BJ (cell line): Measurements from ENCODE around the gene MCM5. TPM values are rescaled to one million over a fixed set of nuclear protein-coding genes. Genes with fewer than 3 reads are reported as not detected.

Experiments used
- CTCF ChIA-PET: fragments of 350-600 bp; formaldehyde crosslinking; extraction: SDS; loops from one replicate; lab custom pipeline; 2021; ENCODE audit warnings: antibody characterized with exemption, inconsistent platforms; lab: Yijun Ruan, JAX
- POLR2A ChIA-PET: fragments of 300-600 bp; sonication (Branson Sonifier 250); formaldehyde crosslinking; extraction: SDS; loops from one replicate; lab custom pipeline; 2021; ENCODE audit warnings: antibody characterized with exemption; lab: Charles Lee
- DNase-seq: peaks from one replicate; pipeline ENCODE4 v3.0.0-alpha.2; 2011; ENCODE audit warnings: low read depth
- H3K27me3 ChIP-seq: 2 replicates; pipeline ENCODE4 v1.6.0; 2011; ENCODE audit warnings: low read length; ENCODE audit not compliant: control insufficient read depth, insufficient read depth
- H3K36me3 ChIP-seq: 2 replicates; pipeline ENCODE4 v1.5.1; 2011; ENCODE audit warnings: low read length; ENCODE audit not compliant: control insufficient read depth, insufficient read depth
- H3K4me3 ChIP-seq: 2 replicates; pipeline ENCODE4 v1.5.1; 2011; ENCODE audit warnings: low read depth, mild to moderate bottlenecking, control low read depth, low read length
- polyA plus RNA-seq: library from polyadenylated mRNA; depleted of rRNA; stranded (reverse); fragments of >200 nt; gene quantifications from 2 replicates; pipeline ENCODE4 v1.2.3, GENCODE V29; 2011
- TF ChIP-seq, protein P1 (sequence below): IDR thresholded peaks from 2 replicates; pipeline ENCODE4 v1.5.1; 2011; ENCODE audit warnings: low read depth, mild to moderate bottlenecking, control low read depth, inconsistent platforms, low read length, moderate library complexity; ENCODE audit not compliant: insufficient read depth

The MCM5 gene
- polyA plus RNA-seq, 1 experiment, result 34.6 TPM

DNA sequence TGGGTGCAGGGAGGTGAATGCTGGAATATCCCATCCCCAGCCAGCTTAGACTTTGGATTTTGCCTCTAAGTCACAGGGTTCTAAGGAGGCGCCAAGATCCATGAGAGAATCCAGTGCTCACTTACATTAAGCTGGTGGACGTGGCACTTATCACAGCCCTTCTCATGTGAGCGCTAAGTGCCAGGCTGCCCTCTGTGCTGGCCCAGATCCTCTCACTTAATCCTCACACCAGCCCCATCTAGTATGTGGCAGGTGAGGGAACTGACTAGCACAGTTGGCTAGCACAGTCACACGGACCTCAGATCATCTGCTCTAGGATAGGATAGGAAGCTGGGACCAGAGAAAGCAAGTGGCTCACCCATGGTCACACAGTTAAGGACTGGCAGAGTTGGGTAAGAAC lies 15.4 kb upstream of the MCM5 start:
- no peak for DNase-seq

DNA sequence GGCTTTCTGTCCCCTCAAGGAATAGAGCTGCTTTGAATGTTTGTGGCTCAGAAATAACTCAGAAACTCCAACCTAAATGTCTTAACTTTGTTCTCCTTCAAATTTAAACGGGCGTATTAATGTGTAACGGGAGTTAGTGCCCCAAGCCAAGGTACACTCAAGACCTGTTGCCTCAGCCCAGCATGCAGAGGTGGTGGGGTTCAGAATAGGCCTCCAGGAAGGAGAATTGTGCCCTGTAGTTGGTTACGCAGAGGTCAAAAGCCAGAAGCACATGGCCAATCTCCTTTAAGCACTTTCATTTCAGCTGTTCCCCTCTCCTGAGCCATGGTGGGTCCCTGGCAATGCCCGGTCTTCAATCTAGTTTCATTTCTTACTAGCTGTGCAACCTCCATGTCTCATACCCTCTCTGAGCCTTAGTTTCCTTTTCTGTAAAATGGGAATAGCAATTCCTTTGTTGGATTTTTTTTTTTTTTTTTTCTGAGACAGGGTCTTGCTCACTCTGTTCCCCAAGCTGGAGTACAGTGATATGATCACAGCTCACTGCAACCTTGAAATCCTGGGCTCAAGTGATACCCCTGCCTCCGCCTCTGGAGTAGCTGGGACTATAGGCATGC lies 14.9 kb upstream of the MCM5 start:
- peaks cover 28% of the 10 kb centered on the region for H3K36me3 ChIP-seq
- no peaks in the 10 kb centered on the region for H3K27me3 ChIP-seq
- no peak for DNase-seq
- H3K4me3 ChIP-seq, result no peak overlapping the region
- ChIA-PET POLR2A (interaction anchor here (0.6 kb wide), 1 partner anchor 8 kb away, joined by 25 read pairs; no protein-coding TSS in a partner anchor), CTCF (interaction anchor here (1.4 to 1.8 kb wide), 2 partner anchors 9 to 28 kb away, joined by 3 to 6 read pairs; no protein-coding TSS in a partner anchor)
- TF ChIP-seq, protein P1, sequence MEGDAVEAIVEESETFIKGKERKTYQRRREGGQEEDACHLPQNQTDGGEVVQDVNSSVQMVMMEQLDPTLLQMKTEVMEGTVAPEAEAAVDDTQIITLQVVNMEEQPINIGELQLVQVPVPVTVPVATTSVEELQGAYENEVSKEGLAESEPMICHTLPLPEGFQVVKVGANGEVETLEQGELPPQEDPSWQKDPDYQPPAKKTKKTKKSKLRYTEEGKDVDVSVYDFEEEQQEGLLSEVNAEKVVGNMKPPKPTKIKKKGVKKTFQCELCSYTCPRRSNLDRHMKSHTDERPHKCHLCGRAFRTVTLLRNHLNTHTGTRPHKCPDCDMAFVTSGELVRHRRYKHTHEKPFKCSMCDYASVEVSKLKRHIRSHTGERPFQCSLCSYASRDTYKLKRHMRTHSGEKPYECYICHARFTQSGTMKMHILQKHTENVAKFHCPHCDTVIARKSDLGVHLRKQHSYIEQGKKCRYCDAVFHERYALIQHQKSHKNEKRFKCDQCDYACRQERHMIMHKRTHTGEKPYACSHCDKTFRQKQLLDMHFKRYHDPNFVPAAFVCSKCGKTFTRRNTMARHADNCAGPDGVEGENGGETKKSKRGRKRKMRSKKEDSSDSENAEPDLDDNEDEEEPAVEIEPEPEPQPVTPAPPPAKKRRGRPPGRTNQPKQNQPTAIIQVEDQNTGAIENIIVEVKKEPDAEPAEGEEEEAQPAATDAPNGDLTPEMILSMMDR, result no peak

More for the DNA sequence above, 15.4 kb upstream of the MCM5 start:
- Histone ChIP-seq H3K27me3 (no peaks in the 10 kb centered on the region), H3K36me3 (peaks cover 23% of the 10 kb centered on the region), H3K4me3 (no peak overlapping the region)
- TF ChIP-seq, protein P1, result no peak
- ChIA-PET CTCF (interaction anchor here (1.4 to 1.8 kb wide), 2 partner anchors 10 to 27 kb away, joined by 3 to 6 read pairs; no protein-coding TSS in a partner anchor), POLR2A (interaction anchor here (0.6 kb wide), 1 partner anchor 29 kb away, joined by 3 read pairs; no protein-coding TSS in a partner anchor)

DNA sequence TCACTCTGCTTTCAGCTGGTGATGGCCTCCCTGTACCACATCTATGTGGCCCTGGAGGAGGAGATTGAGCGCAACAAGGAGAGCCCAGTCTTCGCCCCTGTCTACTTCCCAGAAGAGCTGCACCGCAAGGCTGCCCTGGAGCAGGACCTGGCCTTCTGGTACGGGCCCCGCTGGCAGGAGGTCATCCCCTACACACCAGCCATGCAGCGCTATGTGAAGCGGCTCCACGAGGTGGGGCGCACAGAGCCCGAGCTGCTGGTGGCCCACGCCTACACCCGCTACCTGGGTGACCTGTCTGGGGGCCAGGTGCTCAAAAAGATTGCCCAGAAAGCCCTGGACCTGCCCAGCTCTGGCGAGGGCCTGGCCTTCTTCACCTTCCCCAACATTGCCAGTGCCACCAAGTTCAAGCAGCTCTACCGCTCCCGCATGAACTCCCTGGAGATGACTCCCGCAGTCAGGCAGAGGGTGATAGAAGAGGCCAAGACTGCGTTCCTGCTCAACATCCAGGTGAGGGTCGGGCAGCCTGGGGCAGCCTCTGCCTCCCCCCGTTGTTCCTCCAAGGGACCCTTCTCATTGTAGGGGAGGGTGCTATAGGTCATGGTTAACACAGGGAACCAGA lies 13.2 kb upstream of the MCM5 start:
- CTCF ChIA-PET, result interaction anchor here (0.9 kb wide), 1 partner anchor 44 kb away, joined by 3 read pairs; no protein-coding TSS in a partner anchor
- Histone ChIP-seq H3K4me3 (no peak overlapping the region), H3K27me3 (no peaks in the 10 kb centered on the region), H3K36me3 (peaks cover 35% of the 10 kb centered on the region)
- TF ChIP-seq, protein P1, result no peak
- DNase-seq, result no peak
- POLR2A ChIA-PET, result no interaction called here

GRCh38 chr22:35390933-35391332 lies 9.0 kb upstream of the MCM5 start:
- POLR2A ChIA-PET, result interaction anchor here (0.7 kb wide), 1 partner anchor 9 kb away, joined by 8 read pairs; no protein-coding TSS in a partner anchor
- Histone ChIP-seq H3K36me3 (peaks cover 41% of the 10 kb centered on the region), H3K27me3 (no peaks in the 10 kb centered on the region), H3K4me3 (no peak overlapping the region)
- CTCF ChIA-PET, result interaction anchor here (1.0 to 1.6 kb wide), 2 partner anchors 9 to 193 kb away, joined by 4 to 5 read pairs; no protein-coding TSS in a partner anchor
- no peak for DNase-seq
- TF ChIP-seq, protein P1, result no peak

- TF ChIP-seq, protein P1, result no peak
These were observed 7.6 kb upstream of the MCM5 start for GRCh38 chr22:35392357-35392756.

More at GRCh38 chr22:35392357-35392756, 7.6 kb upstream of the MCM5 start:
- Histone ChIP-seq H3K27me3 (no peaks in the 10 kb centered on the region), H3K36me3 (peaks cover 32% of the 10 kb centered on the region), H3K4me3 (no peak overlapping the region)
- DNase-seq, result no peak
- POLR2A ChIA-PET, result no interaction called here
- CTCF ChIA-PET, result interaction anchor here (1.0 kb wide), 1 partner anchor 34 kb away, joined by 3 read pairs; no protein-coding TSS in a partner anchor
